Liver (tissue), 9 donors: ENCODE data around the gene SPTBN2. TPM values are rescaled to one million over a fixed set of nuclear protein-coding genes. Genes with fewer than 3 reads are reported as not detected.
A peak's percentile ranks its signal among the peaks of the same experiment; 100 is the strongest.

Source experiments
- DNase-seq: peaks from one replicate; pipeline ENCODE4 v3.0.0-alpha.2; 2017; ENCODE audit warnings: low spot score
- H3K27ac ChIP-seq, 2 donors: one replicate each; pipeline ENCODE4 v1.7.0; 2013; ENCODE audit warnings: inconsistent platforms in 2 of 2, low read length in 2 of 2, control low read depth in 1 of 2, low read depth in 1 of 2, mild to moderate bottlenecking in 1 of 2
- H3K27me3 ChIP-seq, 4 donors: one replicate each; pipeline versions ENCODE4 v1.6.1 to v1.7.0; 2013; ENCODE audit warnings: low read length in 3 of 4, inconsistent platforms in 1 of 4, mild to moderate bottlenecking in 1 of 4, moderate library complexity in 1 of 4; ENCODE audit not compliant: control insufficient read depth in 4 of 4, insufficient read depth in 4 of 4
- H3K36me3 ChIP-seq, 4 donors: one replicate each; pipeline versions ENCODE4 v1.6.1 to v1.7.0; 2013; ENCODE audit warnings: low read length in 3 of 4, mild to moderate bottlenecking in 3 of 4, low read depth in 1 of 4, moderate library complexity in 1 of 4; ENCODE audit not compliant: control insufficient read depth in 4 of 4, insufficient read depth in 3 of 4
- H3K4me1 ChIP-seq, 4 donors: one replicate each; pipeline versions ENCODE4 v1.6.1 to v1.7.0; 2013; ENCODE audit warnings: low read length in 3 of 4, mild to moderate bottlenecking in 3 of 4, moderate library complexity in 1 of 4; ENCODE audit not compliant: control insufficient read depth in 4 of 4, insufficient read depth in 4 of 4
- H3K4me3 ChIP-seq, 3 donors: one replicate each; pipeline versions ENCODE4 v1.6.1 to v1.7.0; 2013; ENCODE audit warnings: low read length in 3 of 3, control low read depth in 1 of 3, low read depth in 1 of 3, mild to moderate bottlenecking in 1 of 3
- H3K9ac ChIP-seq, 2 donors: one replicate each; pipeline ENCODE4 v1.7.0; 2013; ENCODE audit warnings: low read length in 2 of 2, mild to moderate bottlenecking in 2 of 2, moderate library complexity in 2 of 2, control low read depth in 1 of 2, low read depth in 1 of 2
- H3K9me3 ChIP-seq, 4 donors: one replicate each; pipeline versions ENCODE4 v1.6.1 to v1.7.0; 2013; ENCODE audit warnings: low read length in 3 of 4; ENCODE audit not compliant: control insufficient read depth in 4 of 4
- EGR1 ChIP-seq, 2 donors: IDR thresholded peaks; 2 replicates each; pipeline ENCODE4 v1.6.1; 2016 to 2018; ENCODE audit warnings: antibody characterized with exemption in 2 of 2, low read depth in 2 of 2
- FOXA1 ChIP-seq: IDR thresholded peaks from 2 replicates; pipeline ENCODE4 v1.6.1; 2016; ENCODE audit warnings: antibody characterized with exemption
- FOXA2 ChIP-seq: IDR thresholded peaks from 2 replicates; pipeline ENCODE4 v1.6.1; 2016; ENCODE audit warnings: antibody characterized with exemption
- GABPA ChIP-seq, 2 donors: IDR thresholded peaks in 1 of 2; conservative IDR thresholded peaks in 1 of 2; 2 replicates each; pipeline ENCODE4 v1.6.1; 2016; ENCODE audit warnings: antibody characterized with exemption in 2 of 2, mild to moderate bottlenecking in 1 of 2, moderate library complexity in 1 of 2
- HNF4A ChIP-seq, 2 donors: conservative IDR thresholded peaks; 2 replicates each; pipeline ENCODE4 v1.6.1; 2016; ENCODE audit warnings: antibody characterized with exemption in 2 of 2, mild to moderate bottlenecking in 2 of 2
- NR2F2 ChIP-seq: IDR thresholded peaks from 2 replicates; pipeline ENCODE4 v1.6.1; 2016; ENCODE audit warnings: antibody characterized with exemption
- RAD21 ChIP-seq, 2 donors: IDR thresholded peaks; 2 replicates each; pipeline ENCODE4 v1.6.1; 2016; ENCODE audit warnings: antibody characterized with exemption in 2 of 2, mild to moderate bottlenecking in 2 of 2
- RXRA ChIP-seq, 2 donors: IDR thresholded peaks; 2 replicates each; pipeline ENCODE4 v1.6.1; 2017 to 2018; ENCODE audit warnings: antibody characterized with exemption in 2 of 2, mild to moderate bottlenecking in 1 of 2
- SP1 ChIP-seq: IDR thresholded peaks from 2 replicates; pipeline ENCODE4 v1.6.1; 2018; ENCODE audit warnings: antibody characterized with exemption, mild to moderate bottlenecking
- TAF1 ChIP-seq: conservative IDR thresholded peaks from 2 replicates; pipeline ENCODE4 v1.6.1; 2016; ENCODE audit warnings: antibody characterized with exemption, mild to moderate bottlenecking
- WGBS: extraction: QIAGEN DNeasy Blood & Tissue Kit; methylation state at CpG from one replicate; pipeline ENCODE4 v1.1.7; 2013; 5-methylcytosine and 5-hydroxymethylcytosine counted together
- polyA plus RNA-seq, 2 donors: library from polyadenylated mRNA; stranded (reverse) in 1 of 2; unstranded in 1 of 2; fragments of 200-250 nt in 1 of 2; fragments of >200 nt in 1 of 2; fragmentation: Nextera tagmentation in 1 of 2; extraction: Ambion mirVana in 1 of 2; gene quantifications; one replicate each; pipeline versions ENCODE4 v1.2.1 to v1.2.3, GENCODE V29; 2013 to 2015
- total RNA-seq, 2 donors: library from RNA; depleted of rRNA; stranded (reverse); fragments of >200 nt; gene quantifications; one replicate each; pipeline ENCODE4 v1.2.3, GENCODE V29; 2014
- TF ChIP-seq, protein P1 (sequence below): IDR thresholded peaks from 2 replicates; pipeline ENCODE4 v1.6.1; 2016; ENCODE audit warnings: antibody characterized with exemption
- TF ChIP-seq, protein P2 (sequence below): IDR thresholded peaks from 2 replicates; pipeline ENCODE4 v1.6.1; 2016; ENCODE audit warnings: antibody characterized with exemption, mild to moderate bottlenecking
- TF ChIP-seq, protein P3 (sequence below): IDR thresholded peaks from 2 replicates; pipeline ENCODE4 v1.6.1; 2016; ENCODE audit warnings: antibody characterized with exemption
- donor health status: healthy.
- donor health status: healthy.
- donor health status: healthy.
- donor health status: healthy.
- donor health status: healthy.

Gene SPTBN2
- total and polyA plus RNA-seq, 4 donors, result 9.6 to 103 (median 22.6) TPM

DNA sequence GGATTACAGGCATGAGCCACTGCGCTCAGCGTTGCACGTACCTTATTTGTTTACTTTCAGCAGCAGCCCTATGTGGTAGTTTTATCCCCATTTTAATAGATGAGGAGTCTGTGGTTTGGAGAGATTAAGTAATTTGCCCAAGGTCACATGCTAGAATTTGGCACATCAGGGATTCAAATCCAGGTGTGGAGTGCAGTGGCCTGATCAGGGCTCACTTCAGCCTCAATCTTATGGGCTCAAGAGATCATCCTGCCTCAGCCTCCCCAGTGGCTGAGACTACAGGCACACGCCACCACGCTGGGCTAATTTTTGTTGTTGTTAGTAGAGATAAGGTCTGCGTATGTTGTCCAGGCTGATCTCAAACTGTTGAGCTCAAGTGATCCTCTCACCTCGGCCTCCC, 18.5 kb upstream of the SPTBN2 start:
- no peaks in the 10 kb centered on the region for H3K27me3 ChIP-seq
- WGBS, result 94% methylated on average over 7 of the region's 7 CpGs
- no peak overlapping the region for H3K4me3 ChIP-seq
- TF ChIP-seq GABPA (IDR thresholded peaks at IDR 0.05 in 1 of 2, conservative IDR thresholded peaks at IDR 0.05 in 1 of 2) (no peak), FOXA1 (no peak)
- no peak overlapping the region for H3K9ac ChIP-seq
- H3K36me3 ChIP-seq, result no peaks in the 10 kb centered on the region
- no peak for DNase-seq
- H3K4me1 ChIP-seq, result peaks cover 5 to 12% (median 7%) of the 10 kb centered on the region in 4 donors
- no peak overlapping the region for H3K27ac ChIP-seq
- H3K9me3 ChIP-seq, result no peaks in the 10 kb centered on the region

DNA sequence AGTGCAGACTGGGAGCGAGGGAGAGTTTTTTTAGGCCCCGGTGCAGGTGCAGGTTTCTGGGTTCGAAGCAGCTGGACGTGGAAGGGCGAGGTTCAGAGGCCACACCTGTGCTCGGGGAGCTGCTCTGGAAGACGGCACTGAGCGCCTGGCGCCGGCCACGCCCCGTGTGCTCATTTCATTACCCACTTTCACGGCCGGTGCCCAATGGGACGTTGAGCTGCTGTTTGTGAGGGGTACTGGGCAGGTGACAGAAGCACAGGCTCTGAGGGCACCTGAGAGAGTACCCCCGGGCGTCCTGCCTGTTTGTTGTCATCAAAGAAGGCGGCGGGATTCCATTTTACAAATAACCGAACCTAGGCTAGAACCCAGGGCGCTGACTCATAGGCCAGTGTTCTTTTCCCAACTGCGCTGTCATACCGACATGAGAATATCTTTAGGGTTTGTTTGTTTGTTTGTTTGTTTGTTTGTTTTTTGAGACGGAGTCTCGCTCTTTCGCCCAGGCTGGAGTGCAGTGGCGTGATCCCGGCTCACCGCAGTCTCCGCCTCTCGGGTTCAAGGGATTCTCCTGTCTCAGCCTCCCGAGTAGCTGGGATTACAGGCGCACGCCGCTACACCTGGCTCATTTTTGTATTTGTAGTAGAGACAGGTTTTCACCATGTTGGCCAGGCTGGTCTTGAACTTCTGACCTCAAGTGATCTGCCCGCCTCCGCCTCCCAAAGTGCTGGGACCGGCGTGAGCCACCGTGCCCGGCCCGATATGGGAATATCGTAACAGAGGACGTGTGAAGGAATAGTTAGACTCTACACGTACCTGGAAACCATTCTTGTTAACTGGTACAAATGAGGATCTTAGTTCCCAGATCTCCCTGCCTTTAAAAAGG, 16.6 kb upstream of the SPTBN2 start:
- H3K27me3 ChIP-seq, result no peaks in the 10 kb centered on the region
- no peak overlapping the region for H3K27ac ChIP-seq
- TF ChIP-seq SP1 (no peak), FOXA1 (no peak), RXRA (IDR thresholded peaks at IDR 0.05) (no peak), RAD21 (IDR thresholded peaks at IDR 0.05) (no peak), TAF1 (no peak), FOXA2 (no peak), HNF4A (conservative IDR thresholded peaks at IDR 0.05) (no peak), NR2F2 (no peak), EGR1 (IDR thresholded peaks at IDR 0.05; ENCODE audit: low read depth in 2 of 2) (no peak)
- TF ChIP-seq, protein P1, sequence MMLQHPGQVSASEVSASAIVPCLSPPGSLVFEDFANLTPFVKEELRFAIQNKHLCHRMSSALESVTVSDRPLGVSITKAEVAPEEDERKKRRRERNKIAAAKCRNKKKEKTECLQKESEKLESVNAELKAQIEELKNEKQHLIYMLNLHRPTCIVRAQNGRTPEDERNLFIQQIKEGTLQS, result no peak
- TF ChIP-seq, protein P2, sequence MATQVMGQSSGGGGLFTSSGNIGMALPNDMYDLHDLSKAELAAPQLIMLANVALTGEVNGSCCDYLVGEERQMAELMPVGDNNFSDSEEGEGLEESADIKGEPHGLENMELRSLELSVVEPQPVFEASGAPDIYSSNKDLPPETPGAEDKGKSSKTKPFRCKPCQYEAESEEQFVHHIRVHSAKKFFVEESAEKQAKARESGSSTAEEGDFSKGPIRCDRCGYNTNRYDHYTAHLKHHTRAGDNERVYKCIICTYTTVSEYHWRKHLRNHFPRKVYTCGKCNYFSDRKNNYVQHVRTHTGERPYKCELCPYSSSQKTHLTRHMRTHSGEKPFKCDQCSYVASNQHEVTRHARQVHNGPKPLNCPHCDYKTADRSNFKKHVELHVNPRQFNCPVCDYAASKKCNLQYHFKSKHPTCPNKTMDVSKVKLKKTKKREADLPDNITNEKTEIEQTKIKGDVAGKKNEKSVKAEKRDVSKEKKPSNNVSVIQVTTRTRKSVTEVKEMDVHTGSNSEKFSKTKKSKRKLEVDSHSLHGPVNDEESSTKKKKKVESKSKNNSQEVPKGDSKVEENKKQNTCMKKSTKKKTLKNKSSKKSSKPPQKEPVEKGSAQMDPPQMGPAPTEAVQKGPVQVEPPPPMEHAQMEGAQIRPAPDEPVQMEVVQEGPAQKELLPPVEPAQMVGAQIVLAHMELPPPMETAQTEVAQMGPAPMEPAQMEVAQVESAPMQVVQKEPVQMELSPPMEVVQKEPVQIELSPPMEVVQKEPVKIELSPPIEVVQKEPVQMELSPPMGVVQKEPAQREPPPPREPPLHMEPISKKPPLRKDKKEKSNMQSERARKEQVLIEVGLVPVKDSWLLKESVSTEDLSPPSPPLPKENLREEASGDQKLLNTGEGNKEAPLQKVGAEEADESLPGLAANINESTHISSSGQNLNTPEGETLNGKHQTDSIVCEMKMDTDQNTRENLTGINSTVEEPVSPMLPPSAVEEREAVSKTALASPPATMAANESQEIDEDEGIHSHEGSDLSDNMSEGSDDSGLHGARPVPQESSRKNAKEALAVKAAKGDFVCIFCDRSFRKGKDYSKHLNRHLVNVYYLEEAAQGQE, result no peak
- TF ChIP-seq, protein P3, sequence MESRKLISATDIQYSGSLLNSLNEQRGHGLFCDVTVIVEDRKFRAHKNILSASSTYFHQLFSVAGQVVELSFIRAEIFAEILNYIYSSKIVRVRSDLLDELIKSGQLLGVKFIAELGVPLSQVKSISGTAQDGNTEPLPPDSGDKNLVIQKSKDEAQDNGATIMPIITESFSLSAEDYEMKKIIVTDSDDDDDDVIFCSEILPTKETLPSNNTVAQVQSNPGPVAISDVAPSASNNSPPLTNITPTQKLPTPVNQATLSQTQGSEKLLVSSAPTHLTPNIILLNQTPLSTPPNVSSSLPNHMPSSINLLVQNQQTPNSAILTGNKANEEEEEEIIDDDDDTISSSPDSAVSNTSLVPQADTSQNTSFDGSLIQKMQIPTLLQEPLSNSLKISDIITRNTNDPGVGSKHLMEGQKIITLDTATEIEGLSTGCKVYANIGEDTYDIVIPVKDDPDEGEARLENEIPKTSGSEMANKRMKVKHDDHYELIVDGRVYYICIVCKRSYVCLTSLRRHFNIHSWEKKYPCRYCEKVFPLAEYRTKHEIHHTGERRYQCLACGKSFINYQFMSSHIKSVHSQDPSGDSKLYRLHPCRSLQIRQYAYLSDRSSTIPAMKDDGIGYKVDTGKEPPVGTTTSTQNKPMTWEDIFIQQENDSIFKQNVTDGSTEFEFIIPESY, result no peak
- H3K9me3 ChIP-seq, result no peaks in the 10 kb centered on the region
- H3K4me1 ChIP-seq, result peaks cover 5 to 12% (median 7%) of the 10 kb centered on the region in 4 donors
- no peaks in the 10 kb centered on the region for H3K36me3 ChIP-seq
- peak overlapping the region in 1 of 2 donors; percentile 9 for H3K9ac ChIP-seq
- WGBS, result 54% methylated on average over 45 of the region's 45 CpGs
- no peak for DNase-seq
- H3K4me3 ChIP-seq, result peak overlapping the region in 2 of 3 donors; percentile 73 to 90
